Right lobe of liver (tissue), 4 donors: Measurements from ENCODE around the gene CFAP20DC.

Source experiments
- POLR2A ChIP-seq: fragments of 450-650 bp; IDR thresholded peaks from one replicate; pipeline ENCODE4 v1.6.1; 2017; ENCODE audit warnings: antibody characterized with exemption, mild to moderate bottlenecking
- TF ChIP-seq, protein P1 (sequence below), 4 donors: fragments of 200-600 bp in 3 of 4; fragments of 450-650 bp in 1 of 4; IDR thresholded peaks; one replicate each; pipeline versions ENCODE4 v1.5.1 to v1.8.0; 2016 to 2022; ENCODE audit warnings: antibody characterized with exemption in 4 of 4, mild to moderate bottlenecking in 2 of 4
- donor health status: DM: no; HTN: no; CAD: no.
- donor health status: DM: no; HTN: no; CAD: no.
- donor health status: DM: no; HTN: yes; CAD: no.

DNA sequence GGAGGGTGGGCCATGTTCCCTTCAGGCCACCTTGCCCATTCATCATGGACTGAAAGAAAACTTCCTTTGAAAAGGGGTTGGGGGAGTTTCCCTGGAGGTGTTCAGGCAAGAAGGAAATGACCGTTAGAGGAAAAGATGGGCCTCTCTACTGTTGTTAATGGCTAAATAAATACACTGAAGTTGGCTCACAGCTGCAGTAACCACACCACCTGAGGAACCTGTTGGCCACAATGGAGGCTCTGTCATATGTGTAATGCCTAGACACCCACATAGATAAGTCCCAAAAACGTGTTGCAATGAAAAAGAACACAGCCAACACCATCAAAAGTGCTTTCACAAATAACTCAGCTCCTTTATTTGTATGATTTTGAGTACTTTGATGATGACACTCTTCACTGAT, 345.1 kb downstream of the CFAP20DC start:
- TF ChIP-seq, protein P1, sequence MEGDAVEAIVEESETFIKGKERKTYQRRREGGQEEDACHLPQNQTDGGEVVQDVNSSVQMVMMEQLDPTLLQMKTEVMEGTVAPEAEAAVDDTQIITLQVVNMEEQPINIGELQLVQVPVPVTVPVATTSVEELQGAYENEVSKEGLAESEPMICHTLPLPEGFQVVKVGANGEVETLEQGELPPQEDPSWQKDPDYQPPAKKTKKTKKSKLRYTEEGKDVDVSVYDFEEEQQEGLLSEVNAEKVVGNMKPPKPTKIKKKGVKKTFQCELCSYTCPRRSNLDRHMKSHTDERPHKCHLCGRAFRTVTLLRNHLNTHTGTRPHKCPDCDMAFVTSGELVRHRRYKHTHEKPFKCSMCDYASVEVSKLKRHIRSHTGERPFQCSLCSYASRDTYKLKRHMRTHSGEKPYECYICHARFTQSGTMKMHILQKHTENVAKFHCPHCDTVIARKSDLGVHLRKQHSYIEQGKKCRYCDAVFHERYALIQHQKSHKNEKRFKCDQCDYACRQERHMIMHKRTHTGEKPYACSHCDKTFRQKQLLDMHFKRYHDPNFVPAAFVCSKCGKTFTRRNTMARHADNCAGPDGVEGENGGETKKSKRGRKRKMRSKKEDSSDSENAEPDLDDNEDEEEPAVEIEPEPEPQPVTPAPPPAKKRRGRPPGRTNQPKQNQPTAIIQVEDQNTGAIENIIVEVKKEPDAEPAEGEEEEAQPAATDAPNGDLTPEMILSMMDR (IDR thresholded peaks at IDR 0.05): no peak
- TF ChIP-seq POLR2A: no peak
